Astrocyte of the cerebellum (primary cell): ENCODE measurements around the gene TAF1B.
"Not testable (repeated sequence)": the region's sequence is repeated elsewhere in the genome, so short reads cannot be mapped to it uniquely, and the experiment has no call there.

Experiments
- DNase-seq: peaks from one replicate; pipeline ENCODE4 v3.0.0-alpha.2; 2011; ENCODE audit warnings: low read depth
- H3K4me3 ChIP-seq: 2 replicates; pipeline ENCODE4 v1.5.1; 2011; ENCODE audit warnings: mild to moderate bottlenecking, low read depth, low read length, moderate library complexity
- CTCF ChIP-seq: IDR thresholded peaks from 2 replicates; pipeline ENCODE4 v1.5.1; 2012; ENCODE audit warnings: low read length, low read depth, moderate library complexity, mild to moderate bottlenecking; ENCODE audit errors: missing control alignments
- in situ Hi-C: cut with HindIII; loops from 2 replicates; pipeline ENCODE4 v1.10.0; 2017; ENCODE audit warnings: low sequenced_read_pairs

The TAF1B gene

GRCh38 chr2:9831670-9832069 lies 11.6 kb upstream of the TAF1B start:
- no peak for DNase-seq
- in situ Hi-C loops, result no loop called here

DNA sequence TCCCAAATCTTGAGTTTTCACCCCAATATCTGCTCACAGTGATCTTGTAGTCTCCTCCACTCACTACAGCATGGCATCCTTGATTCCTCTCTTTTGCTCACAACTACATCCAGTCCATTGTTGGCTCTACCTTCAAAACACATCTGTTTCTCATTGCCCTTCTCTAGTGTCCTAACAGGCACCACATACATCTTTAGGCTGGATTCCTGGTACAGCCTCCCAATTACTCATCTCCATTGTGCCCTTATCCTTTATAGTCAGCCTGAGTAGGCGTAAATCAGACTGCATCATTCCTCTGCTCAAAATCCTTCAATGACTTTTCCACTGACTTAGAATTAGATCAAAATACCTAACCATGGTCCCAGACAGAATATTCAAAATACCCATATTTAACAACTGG lies 10.7 kb upstream of the TAF1B start:
- in situ Hi-C loops, result no loop called here
- no peak for TF ChIP-seq CTCF
- no peak overlapping the region for H3K4me3 ChIP-seq
- DNase-seq, result no peak

More at GRCh38 chr2:9831670-9832069, 11.6 kb upstream of the TAF1B start:
- no peak for TF ChIP-seq CTCF
- H3K4me3 ChIP-seq, result no peak overlapping the region

DNA sequence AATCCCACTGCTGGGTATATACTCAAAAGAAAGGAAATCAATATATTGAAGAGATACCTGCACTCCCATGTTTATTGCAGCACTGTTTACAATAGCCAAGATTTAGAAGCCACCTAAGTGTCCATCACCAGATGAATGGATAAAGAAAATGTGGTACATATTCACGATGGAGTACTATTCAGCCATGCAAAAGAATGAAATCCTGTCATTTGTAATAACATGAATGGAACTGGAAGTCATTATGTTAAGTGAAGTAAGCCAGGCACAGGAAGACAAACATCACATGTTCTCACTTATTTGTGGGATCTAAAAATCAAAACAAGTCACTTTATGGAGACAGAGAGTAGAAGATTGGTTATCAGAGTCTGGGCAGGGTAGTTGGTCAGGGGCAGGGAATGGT lies 8.2 kb upstream of the TAF1B start:
- not testable (repeated sequence) for H3K4me3 ChIP-seq, DNase-seq
- in situ Hi-C loops, result loop anchor here (5.0 kb wide), 1 partner anchor 137 kb away; no protein-coding TSS in a partner anchor

DNA sequence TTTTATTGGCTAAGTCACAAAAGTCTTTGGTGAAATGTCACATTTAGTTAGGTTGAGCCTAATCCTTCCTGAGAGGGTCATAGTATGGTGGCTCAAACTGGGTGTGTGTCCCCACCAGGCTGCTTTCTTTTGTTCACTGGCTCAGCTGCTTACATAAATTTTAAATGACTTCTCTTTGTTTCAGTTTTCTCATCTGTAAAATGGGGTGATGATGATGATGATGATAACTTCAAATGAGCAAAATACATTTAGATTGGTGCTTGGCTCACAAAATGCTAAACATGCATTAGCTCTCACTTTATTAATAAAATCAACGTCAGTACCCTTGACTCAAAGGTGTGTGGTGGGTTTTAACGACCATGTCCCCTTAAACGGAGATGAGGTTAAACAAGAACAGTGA lies 7.2 kb upstream of the TAF1B start:
- no peak overlapping the region for H3K4me3 ChIP-seq
- DNase-seq, result no peak
- TF ChIP-seq CTCF, result no peak
- in situ Hi-C loops, result loop anchor here (5.0 kb wide), 1 partner anchor 136 kb away; no protein-coding TSS in a partner anchor

- DNase-seq, result no peak
- in situ Hi-C loops, result loop anchor here (5.0 kb wide), 1 partner anchor 136 kb away; no protein-coding TSS in a partner anchor
- TF ChIP-seq CTCF, result no peak
- no peak overlapping the region for H3K4me3 ChIP-seq
Measured at GRCh38 chr2:9836517-9836916, 6.8 kb upstream of the TAF1B start.

GRCh38 chr2:9837451-9837850 lies 5.8 kb upstream of the TAF1B start:
- in situ Hi-C loops, result loop anchor here (5.0 kb wide), 1 partner anchor 135 kb away; no protein-coding TSS in a partner anchor
- DNase-seq, result no peak
- no peak for TF ChIP-seq CTCF
- no peak overlapping the region for H3K4me3 ChIP-seq

DNA sequence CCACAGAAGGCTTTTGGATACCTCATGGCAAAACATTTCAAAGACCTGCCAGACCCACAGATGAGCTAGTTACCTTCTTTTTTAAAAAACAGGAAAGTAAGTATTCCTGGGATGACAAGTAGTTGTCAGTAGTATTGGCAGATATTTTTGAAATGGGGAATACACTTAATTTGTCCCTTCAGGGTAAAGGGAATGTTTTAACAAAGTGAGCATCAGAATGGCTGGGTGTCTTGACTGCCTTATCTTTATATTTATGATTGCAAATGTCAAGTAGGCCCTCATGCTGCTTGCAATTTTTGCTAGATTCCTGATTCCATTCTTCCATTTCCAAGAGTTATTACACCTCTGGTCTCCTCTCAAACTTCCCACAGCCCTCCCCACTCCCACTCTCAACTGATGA lies 4.9 kb upstream of the TAF1B start:
- DNase-seq, result no peak
- H3K4me3 ChIP-seq, result no peak overlapping the region
- TF ChIP-seq CTCF, result no peak
- in situ Hi-C loops, result loop anchor here (5.0 kb wide), 1 partner anchor 134 kb away; no protein-coding TSS in a partner anchor
